RWPE1 (cell line): ENCODE measurements around the gene FAT3.

ENCODE experiments used
- CTCF ChIA-PET: fragments of 350-600 bp; sonication (Branson Sonifier 250); formaldehyde crosslinking; extraction: SDS; loops from one replicate; lab custom pipeline; 2021; lab: Yijun Ruan, JAX
- POLR2A ChIA-PET: fragments of 400-600 bp; formaldehyde crosslinking; extraction: SDS; loops from one replicate; lab custom pipeline; 2020; ENCODE audit warnings: antibody characterized with exemption; ENCODE audit not compliant: low non-redundant PET; lab: Yijun Ruan, JAX
- DNase-seq: peaks from one replicate; pipeline ENCODE4 v3.0.0; 2012; ENCODE audit warnings: low spot score
- H3K27ac ChIP-seq: fragments of 450-650 bp; 2 replicates; pipeline ENCODE4 v1.5.1; 2017
- TF ChIP-seq, protein P1 (sequence below): fragments of 450-650 bp; conservative IDR thresholded peaks from 2 replicates; pipeline ENCODE4 v1.5.1; 2017; ENCODE audit warnings: low read depth, mild to moderate bottlenecking

Gene FAT3

DNA sequence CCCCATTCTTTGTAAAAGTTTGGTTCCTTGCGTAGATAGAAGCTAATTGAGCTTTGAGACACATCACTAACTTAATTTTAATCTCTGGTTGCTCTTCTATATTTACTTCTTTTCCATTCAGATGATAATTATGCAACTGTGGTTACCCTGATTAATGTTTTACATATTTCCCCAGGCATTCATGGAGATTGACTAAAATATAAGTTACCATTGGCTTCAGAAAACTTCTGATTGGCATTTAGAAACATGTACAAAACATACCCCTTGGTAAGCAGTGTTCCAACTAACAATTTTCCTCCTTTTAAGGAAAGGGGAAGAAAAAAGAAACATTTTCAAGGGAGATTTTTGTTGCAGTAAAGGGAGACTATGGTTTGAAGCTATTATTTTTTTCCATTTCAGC, 43.9 kb downstream of the FAT3 start:
- no peak overlapping the region for H3K27ac ChIP-seq
- CTCF ChIA-PET = interaction anchor here (0.6 to 0.7 kb wide), 2 partner anchors 132 to 1129 kb away, joined by 3 to 5 read pairs; no protein-coding TSS in a partner anchor
- TF ChIP-seq, protein P1, sequence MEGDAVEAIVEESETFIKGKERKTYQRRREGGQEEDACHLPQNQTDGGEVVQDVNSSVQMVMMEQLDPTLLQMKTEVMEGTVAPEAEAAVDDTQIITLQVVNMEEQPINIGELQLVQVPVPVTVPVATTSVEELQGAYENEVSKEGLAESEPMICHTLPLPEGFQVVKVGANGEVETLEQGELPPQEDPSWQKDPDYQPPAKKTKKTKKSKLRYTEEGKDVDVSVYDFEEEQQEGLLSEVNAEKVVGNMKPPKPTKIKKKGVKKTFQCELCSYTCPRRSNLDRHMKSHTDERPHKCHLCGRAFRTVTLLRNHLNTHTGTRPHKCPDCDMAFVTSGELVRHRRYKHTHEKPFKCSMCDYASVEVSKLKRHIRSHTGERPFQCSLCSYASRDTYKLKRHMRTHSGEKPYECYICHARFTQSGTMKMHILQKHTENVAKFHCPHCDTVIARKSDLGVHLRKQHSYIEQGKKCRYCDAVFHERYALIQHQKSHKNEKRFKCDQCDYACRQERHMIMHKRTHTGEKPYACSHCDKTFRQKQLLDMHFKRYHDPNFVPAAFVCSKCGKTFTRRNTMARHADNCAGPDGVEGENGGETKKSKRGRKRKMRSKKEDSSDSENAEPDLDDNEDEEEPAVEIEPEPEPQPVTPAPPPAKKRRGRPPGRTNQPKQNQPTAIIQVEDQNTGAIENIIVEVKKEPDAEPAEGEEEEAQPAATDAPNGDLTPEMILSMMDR = no peak
- DNase-seq = no peak
- POLR2A ChIA-PET = no interaction called here

DNA sequence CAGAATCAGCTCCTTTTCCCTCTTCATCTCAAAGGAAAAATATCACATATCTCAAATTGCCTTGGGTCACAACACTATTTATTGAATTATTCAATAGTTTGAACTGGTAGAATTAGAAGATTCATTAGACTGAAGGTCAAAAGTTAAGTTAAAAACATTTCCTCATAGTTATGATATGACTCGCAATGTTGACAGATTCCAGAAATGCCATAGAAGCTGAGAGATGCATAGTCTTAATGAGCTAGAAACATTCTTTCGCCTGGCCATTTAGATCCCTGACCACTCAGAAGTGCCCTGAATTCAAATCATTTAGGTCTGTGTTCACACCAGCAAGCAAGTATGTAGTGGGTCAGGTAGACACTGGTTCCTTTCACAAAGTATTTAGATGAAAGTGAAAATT, 44.4 kb downstream of the FAT3 start:
- H3K27ac ChIP-seq = no peak overlapping the region
- POLR2A ChIA-PET = no interaction called here
- peak; percentile 67 for DNase-seq
- TF ChIP-seq, protein P1 = no peak
- CTCF ChIA-PET = no interaction called here

DNA sequence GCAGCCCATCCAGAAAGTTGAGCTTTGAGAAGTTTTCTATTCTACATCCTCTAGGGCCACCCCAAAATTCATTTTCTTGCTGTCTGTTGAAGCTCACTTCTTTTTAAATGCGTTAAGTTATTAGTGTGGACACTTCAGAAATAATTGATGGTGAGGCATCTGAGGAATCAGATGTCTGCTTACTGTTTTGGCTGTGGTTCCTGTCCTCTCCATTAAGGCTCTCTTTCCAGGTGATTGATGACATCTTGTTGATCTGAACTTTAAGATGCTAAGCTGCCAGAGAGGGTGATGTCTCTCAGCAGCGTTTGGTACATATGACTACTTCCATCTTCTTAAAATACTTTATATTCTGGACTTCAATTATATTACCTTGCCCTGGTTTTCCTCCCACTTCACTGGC, 45.2 kb downstream of the FAT3 start:
- ChIA-PET CTCF (interaction anchor here (0.8 kb wide), 1 partner anchor 384 kb away, joined by 3 read pairs; no protein-coding TSS in a partner anchor), POLR2A (no interaction called here)
- TF ChIP-seq, protein P1 = no peak
- DNase-seq = no peak
- H3K27ac ChIP-seq = no peak overlapping the region

DNA sequence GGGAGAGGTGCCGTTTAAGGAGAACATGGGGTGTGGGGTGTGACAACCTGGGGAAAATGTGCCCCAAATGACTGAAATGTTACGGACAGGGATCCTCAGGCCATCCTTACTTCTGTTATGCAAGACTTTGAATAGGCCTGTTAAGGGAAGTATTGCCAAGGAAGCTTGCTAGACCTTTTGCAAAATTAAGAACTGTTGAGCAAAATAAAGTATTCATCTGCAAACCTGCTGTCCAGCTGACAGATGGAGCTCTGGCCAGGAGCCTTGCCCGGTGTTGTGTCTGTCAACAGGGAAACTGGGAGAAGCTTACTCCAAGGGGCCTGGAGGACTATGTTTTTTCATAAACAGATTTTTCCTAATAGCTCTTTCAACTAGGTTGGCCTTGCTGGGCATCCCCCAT, 48.0 kb downstream of the FAT3 start:
- TF ChIP-seq, protein P1 = no peak
- no peak overlapping the region for H3K27ac ChIP-seq
- ChIA-PET POLR2A (no interaction called here), CTCF (no interaction called here)
- DNase-seq = no peak
